CD4-positive, alpha-beta T cell treated with Interleukin-10 for 1 hour (primary cell): ENCODE data around the gene NEMP1.
A peak's percentile ranks its signal among the peaks of the same experiment; 100 is the strongest.
"Not testable (repeated sequence)": the region's sequence is repeated elsewhere in the genome, so short reads cannot be mapped to it uniquely, and the experiment has no call there.

Experiments used
- DNase-seq: peaks from one replicate; pipeline ENCODE4 v3.0.0-alpha.2; 2020

The NEMP1 gene

GRCh38 chr12:57019983-57020719 lies 58.4 kb downstream of the NEMP1 start:
- no peak for DNase-seq

DNA sequence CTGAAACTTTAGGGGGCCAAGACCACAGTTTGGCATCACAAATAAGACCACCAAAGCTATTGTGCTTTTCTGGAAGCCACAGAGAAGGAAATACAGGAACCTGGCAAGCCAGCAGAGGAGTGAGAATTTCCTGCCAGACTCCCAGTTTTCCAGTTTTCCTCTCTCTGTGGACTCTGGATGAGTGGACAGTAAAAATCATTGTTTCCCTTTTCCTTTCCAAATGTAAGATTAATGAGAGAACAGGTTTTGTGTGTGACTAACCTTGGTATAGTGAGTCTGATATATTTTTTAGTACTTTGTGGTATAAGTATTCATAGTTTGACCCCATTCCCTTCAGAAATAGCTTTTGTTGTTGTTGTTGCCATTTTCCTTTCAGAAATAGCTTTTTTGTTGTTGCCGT lies 59.7 kb downstream of the NEMP1 start:
- DNase-seq, result no peak

GRCh38 chr12:57018353-57018752 lies 60.2 kb downstream of the NEMP1 start:
- not testable (repeated sequence) for DNase-seq

DNA sequence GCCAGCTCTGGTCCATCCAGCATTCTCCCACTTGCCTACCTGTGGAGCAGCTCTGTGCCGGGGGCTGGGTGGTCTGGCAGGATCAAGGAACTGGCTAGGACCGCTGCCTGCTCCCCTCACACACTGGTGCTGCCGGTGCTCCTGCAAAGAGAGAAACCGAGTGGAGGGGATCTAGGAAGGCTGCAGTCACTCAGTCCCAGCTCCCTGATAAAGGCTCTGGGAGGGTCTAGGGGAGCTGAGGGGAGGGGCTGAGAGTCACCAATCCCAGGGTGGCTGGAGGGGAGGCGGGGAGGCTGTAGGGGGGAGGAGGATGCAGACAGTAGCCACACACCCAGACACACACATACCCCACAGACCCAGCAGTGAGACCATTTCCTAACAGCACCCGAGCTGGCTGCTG lies 62.2 kb downstream of the NEMP1 start, which contains the start of gene TAC3:
Gene TAC3 (minus strand): TSS at position 182 of the 400 bp plus-strand sequence. CDS start 732 bp downstream, outside the sequence.
- no peak for DNase-seq

DNA sequence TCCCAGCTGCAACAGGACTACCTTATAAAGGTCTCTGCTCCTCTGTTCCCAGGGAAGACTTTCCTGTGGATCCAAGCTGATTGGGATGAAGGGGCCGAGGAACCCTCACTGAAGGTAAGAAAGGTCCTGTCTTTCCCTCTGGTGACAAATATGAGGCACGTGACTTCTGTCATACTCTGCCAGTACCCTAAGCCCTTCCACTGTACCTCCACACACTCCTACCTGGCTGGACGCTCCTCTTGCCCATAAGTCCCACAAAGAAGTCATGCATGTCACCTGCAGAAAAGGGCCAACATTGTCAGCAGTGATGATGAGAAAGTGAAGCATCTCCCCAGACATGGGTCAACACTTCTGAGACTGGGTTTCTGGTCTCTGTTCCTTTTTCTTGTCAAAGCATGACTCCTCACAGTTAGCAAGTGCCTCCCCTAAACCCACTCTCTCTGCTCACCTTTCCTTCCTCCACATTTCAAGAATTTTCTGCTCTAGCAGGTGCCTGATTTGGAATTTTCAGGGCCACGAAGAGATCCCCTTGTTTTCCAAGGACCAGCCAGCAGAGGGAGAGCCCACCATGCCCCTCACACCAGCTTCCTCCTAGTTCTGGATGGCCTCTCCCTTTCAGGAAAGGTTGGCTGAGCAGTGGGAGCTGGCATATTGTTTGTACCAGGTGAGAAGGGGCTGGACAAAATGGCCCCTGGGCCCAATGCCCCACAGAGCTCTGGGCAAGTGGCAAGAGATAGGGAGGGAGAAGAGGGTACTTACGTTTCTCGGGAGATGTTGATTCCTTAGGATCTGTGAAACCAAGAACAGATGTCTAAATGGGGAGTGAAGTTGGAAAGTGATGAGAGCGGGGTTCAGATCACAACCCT lies 65.8 kb downstream of the NEMP1 start:
- no peak for DNase-seq

DNA sequence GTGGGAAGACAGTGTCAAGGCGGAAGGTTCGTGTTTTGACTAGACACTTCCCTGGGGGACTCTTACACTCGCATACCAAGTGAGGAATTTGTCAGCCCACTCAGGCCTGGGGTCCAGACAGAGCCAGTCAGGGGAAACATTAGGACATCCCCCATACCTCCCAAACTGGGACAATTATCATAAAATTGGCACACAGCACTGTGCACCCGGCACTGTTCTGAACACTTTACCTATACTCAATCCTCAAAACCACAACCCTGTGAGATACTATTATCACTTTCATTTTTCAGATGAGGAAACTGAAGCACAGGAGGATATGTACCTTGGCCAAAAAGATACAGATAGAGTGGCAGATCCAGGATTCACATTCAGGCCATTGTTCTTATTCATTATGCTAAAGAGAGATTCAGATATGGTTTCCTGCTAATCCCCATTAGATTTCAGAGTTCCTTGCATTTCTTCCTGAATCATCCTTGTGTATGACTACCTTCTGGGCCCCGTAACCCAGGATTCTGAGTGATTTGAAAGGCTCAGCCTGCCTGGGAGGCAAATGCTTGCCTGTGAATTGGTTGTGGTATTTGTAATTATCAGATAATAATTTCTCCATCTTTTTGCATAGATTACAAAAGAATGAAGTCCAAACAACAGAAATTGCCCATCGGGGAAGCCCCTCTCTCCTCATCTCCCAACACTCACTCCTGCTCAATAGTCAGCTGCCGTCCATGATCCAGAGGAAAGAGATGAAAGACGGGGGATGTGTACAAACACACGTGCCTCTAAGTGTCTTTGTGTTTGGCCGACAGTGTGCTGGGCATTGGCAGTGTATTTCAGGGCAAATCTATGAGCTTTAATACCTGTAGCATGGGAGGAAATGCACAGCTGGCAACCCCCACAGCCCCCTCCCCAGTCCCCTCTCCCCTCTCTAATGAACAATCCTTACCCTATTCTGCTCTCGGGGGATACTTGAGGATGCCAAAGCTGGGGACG lies 66.9 kb downstream of the NEMP1 start:
- peak; percentile 40 for DNase-seq

DNA sequence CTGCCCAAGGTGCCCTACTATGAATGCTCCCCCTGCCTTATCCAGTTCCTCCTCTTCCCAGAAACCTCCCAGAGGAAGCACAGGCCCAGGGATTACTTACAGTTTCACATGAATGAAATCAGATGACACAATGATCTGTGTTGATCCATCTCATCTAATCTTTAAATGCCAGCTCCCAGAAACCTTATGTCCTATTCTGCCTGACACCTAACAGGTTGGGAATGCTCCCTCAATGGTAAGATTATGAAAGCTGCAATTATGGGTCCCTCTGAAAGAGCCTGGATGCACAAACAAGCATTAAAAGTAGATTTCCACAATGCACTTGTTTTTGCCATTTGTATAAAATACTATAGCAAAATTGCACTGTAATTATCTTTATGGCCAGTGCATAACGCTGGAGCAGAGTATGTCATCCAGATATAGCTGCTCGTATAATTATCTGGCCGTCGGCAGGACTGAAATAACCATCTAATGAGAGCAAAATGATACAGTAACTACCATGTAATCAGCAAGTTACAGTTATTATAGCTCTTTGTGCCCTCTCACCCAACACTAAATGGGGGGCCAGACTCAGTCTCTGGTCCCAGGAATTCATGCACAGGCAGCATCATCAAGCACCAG lies 67.9 kb downstream of the NEMP1 start:
- DNase-seq, result no peak

- DNase-seq, result no peak
Measured at GRCh38 chr12:57009949-57010626, 68.5 kb downstream of the NEMP1 start.

DNA sequence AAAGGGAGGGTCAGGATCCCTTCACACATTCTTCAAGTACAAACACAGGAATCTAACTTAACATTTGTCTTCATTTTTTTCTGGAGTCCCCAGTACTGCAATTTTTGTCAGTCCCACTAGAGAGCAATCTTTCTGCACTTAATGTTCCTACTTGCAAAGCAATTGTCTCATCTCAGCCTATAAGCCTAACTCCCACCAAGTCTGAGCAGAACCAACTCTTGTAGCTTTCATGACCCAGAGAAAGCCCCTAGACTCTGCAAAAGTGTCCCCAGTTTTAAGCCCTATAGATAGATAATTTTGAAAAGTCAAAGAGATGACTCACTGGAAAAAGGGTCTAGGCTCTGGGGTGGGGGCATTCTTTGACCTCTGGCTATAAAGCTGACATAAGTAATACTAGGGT lies 70.4 kb downstream of the NEMP1 start:
- DNase-seq, result peak; percentile 71

- peak; percentile 26 for DNase-seq
Measured at GRCh38 chr12:57006809-57007475, 71.6 kb downstream of the NEMP1 start.

DNA sequence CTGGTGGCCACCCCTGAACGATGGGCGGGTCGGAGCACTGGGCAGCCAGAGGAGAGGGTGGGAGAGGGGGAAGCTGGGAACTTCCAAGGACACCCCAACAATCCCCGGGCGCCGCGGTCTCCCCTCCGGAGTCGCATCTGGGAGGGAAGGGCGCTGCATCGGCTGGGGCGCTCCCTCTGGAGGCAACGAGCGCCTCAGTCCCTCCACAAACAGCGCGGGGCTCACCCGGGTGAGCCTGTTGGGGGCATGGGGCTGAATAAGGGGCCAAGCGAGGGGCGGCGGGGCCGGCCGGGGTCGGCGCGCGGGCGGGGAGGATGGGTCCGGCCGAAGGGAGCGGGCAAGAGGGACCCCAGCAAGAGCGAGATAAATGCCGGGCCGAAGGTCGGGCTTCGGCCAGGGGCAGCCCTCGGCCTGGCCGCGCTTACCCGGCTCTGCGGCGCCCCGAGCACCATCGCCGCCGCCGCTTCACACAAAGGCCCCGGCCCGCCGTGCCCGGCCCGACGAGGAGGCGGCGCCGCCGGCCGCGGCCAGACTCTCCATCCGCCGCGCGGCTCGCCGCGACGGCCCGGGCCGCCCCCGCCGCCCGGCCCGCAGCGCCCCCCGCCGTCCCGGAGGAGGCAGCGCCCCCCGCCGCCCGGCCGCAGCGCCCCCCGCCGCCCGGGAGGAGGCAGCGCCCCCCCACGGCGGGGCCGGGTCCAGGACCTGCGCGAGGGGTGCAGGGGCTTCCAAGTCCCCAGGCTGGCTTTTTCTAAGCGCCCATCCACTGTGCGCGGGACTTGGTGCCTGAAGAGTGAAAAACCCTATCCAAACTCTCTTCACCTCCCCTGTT lies 72.4 kb downstream of the NEMP1 start, which contains the start of gene ZBTB39:
Gene ZBTB39 (minus strand): TSS at position 567 of the 829 bp plus-strand sequence. CDS start 1,629 bp downstream, outside the sequence.
- DNase-seq, result peak; percentile 75
